Measurements from ENCODE around the gene CYTH3.
"Not testable (repeated sequence)": the region's sequence is repeated elsewhere in the genome, so short reads cannot be mapped to it uniquely, and the experiment has no call there.

DNA sequence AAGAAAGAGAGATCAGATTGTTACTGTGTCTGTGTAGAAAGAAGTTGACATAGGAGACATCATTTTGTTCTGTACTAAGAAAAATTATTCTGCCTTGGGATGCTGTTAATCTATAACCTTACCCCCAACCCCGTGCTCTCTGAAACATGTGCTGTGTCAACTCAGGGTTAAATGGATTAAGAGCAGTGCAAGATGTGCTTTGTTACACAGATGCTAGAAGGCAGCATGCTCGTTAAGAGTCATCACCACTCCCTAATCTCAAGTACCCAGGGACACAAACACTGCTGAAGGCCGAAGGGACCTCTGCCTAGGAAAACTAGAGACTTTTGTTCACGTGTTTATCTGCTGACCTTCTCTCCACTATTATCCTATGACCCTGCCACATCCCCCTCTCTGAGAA is 49.0 kb downstream of the CYTH3 start:
- not testable (repeated sequence) for TF ChIP-seq REST (IDR thresholded peaks at IDR 0.05; ENCODE audit: insufficient replicate concordance, low read depth); CTCF (IDR thresholded peaks at IDR 0.05; ENCODE audit: insufficient read depth, low read length); SPI1 (IDR thresholded peaks at IDR 0.05; ENCODE audit: borderline replicate concordance, low read depth); POLR2AphosphoS5 (IDR thresholded peaks at IDR 0.05; ENCODE audit: low read depth)

All from HL-60 (cell line).